ENCODE measurements around the gene ERMP1.
"Not testable (repeated sequence)": the region's sequence is repeated elsewhere in the genome, so short reads cannot be mapped to it uniquely, and the experiment has no call there.

Gene ERMP1

GRCh38 chr9:5832538-5833529, at the start of gene ERMP1:
Gene ERMP1, minus strand, starts transcription at chr9:5833117. Its CDS starts 90 bp downstream, at chr9:5833027.
- Histone ChIP-seq H3K9ac (ENCODE audit: low read depth, low read length) (peak within 1 kb of the TSS; percentile 80), H3K4me3 (ENCODE audit: low read length) (peak within 1 kb of the TSS; percentile 87), H3K36me3 (ENCODE audit: insufficient read depth, low read depth, low read length) (peaks cover 15% of the 10 kb centered on the region), H3K4me1 (ENCODE audit: insufficient read depth, low read length) (peaks cover 11% of the 10 kb centered on the region), H3K27me3 (ENCODE audit: insufficient read depth, low read length) (peaks cover 11% of the 10 kb centered on the region; the same call in 1 of the 2 replicates), H3K27ac (ENCODE audit: low read length) (no peak within 1 kb of the TSS), H3K9me3 (ENCODE audit: insufficient read depth, low read depth, low read length) (no peaks in the 10 kb centered on the region)

GRCh38 chr9:5882244-5883012, 49.5 kb upstream of the ERMP1 start:
- not testable (repeated sequence) for H3K4me1 ChIP-seq (ENCODE audit: insufficient read depth, low read length); H3K9ac ChIP-seq (ENCODE audit: low read depth, low read length); H3K27ac ChIP-seq (ENCODE audit: low read length); H3K36me3 ChIP-seq (ENCODE audit: insufficient read depth, low read depth, low read length); H3K27me3 ChIP-seq (ENCODE audit: insufficient read depth, low read length); H3K9me3 ChIP-seq (ENCODE audit: insufficient read depth, low read depth, low read length); H3K4me3 ChIP-seq (ENCODE audit: low read length)

GRCh38 chr9:5879419-5880181, 46.7 kb upstream of the ERMP1 start:
- no peaks in the 10 kb centered on the region for H3K4me1 ChIP-seq (ENCODE audit: insufficient read depth, low read length)
- no peak overlapping the region for H3K27ac ChIP-seq (ENCODE audit: low read length)
- no peaks in the 10 kb centered on the region for H3K27me3 ChIP-seq (ENCODE audit: insufficient read depth, low read length)
- no peak overlapping the region for H3K4me3 ChIP-seq (ENCODE audit: low read length)
- no peak overlapping the region for H3K9ac ChIP-seq (ENCODE audit: low read depth, low read length)
- no peaks in the 10 kb centered on the region for H3K36me3 ChIP-seq (ENCODE audit: insufficient read depth, low read depth, low read length)
- H3K9me3 ChIP-seq (ENCODE audit: insufficient read depth, low read depth, low read length), result no peaks in the 10 kb centered on the region

- Histone ChIP-seq H3K4me1 (ENCODE audit: insufficient read depth, low read length) (no peaks in the 10 kb centered on the region), H3K27ac (ENCODE audit: low read length) (no peak overlapping the region), H3K36me3 (ENCODE audit: insufficient read depth, low read depth, low read length) (no peaks in the 10 kb centered on the region), H3K9ac (ENCODE audit: low read depth, low read length) (no peak overlapping the region), H3K9me3 (ENCODE audit: insufficient read depth, low read depth, low read length) (no peaks in the 10 kb centered on the region), H3K27me3 (ENCODE audit: insufficient read depth, low read length) (no peaks in the 10 kb centered on the region), H3K4me3 (ENCODE audit: low read length) (no peak overlapping the region)
Observed at GRCh38 chr9:5876711-5877110, 43.8 kb upstream of the ERMP1 start.

- no peak overlapping the region for H3K27ac ChIP-seq (ENCODE audit: low read length)
- H3K4me1 ChIP-seq (ENCODE audit: insufficient read depth, low read length), result no peaks in the 10 kb centered on the region
- H3K36me3 ChIP-seq (ENCODE audit: insufficient read depth, low read depth, low read length), result no peaks in the 10 kb centered on the region
- no peaks in the 10 kb centered on the region for H3K9me3 ChIP-seq (ENCODE audit: insufficient read depth, low read depth, low read length)
- no peak overlapping the region for H3K9ac ChIP-seq (ENCODE audit: low read depth, low read length)
- H3K4me3 ChIP-seq (ENCODE audit: low read length), result no peak overlapping the region
- H3K27me3 ChIP-seq (ENCODE audit: insufficient read depth, low read length), result no peaks in the 10 kb centered on the region
Observed at GRCh38 chr9:5876026-5876425, 43.1 kb upstream of the ERMP1 start.

GRCh38 chr9:5874048-5874447, 41.1 kb upstream of the ERMP1 start:
- Histone ChIP-seq H3K27me3 (ENCODE audit: insufficient read depth, low read length) (no peaks in the 10 kb centered on the region), H3K9ac (ENCODE audit: low read depth, low read length) (no peak overlapping the region), H3K9me3 (ENCODE audit: insufficient read depth, low read depth, low read length) (no peaks in the 10 kb centered on the region), H3K4me3 (ENCODE audit: low read length) (no peak overlapping the region), H3K27ac (ENCODE audit: low read length) (no peak overlapping the region), H3K4me1 (ENCODE audit: insufficient read depth, low read length) (no peaks in the 10 kb centered on the region), H3K36me3 (ENCODE audit: insufficient read depth, low read depth, low read length) (no peaks in the 10 kb centered on the region)

GRCh38 chr9:5873439-5873838, 40.5 kb upstream of the ERMP1 start:
- no peak overlapping the region for H3K9ac ChIP-seq (ENCODE audit: low read depth, low read length)
- H3K27ac ChIP-seq (ENCODE audit: low read length), result no peak overlapping the region
- no peaks in the 10 kb centered on the region for H3K36me3 ChIP-seq (ENCODE audit: insufficient read depth, low read depth, low read length)
- H3K27me3 ChIP-seq (ENCODE audit: insufficient read depth, low read length), result no peaks in the 10 kb centered on the region
- H3K4me3 ChIP-seq (ENCODE audit: low read length), result no peak overlapping the region
- no peaks in the 10 kb centered on the region for H3K9me3 ChIP-seq (ENCODE audit: insufficient read depth, low read depth, low read length)
- no peaks in the 10 kb centered on the region for H3K4me1 ChIP-seq (ENCODE audit: insufficient read depth, low read length)

GRCh38 chr9:5872511-5872910, 39.6 kb upstream of the ERMP1 start:
- Histone ChIP-seq H3K36me3 (ENCODE audit: insufficient read depth, low read depth, low read length) (no peaks in the 10 kb centered on the region), H3K9ac (ENCODE audit: low read depth, low read length) (no peak overlapping the region), H3K27me3 (ENCODE audit: insufficient read depth, low read length) (no peaks in the 10 kb centered on the region), H3K4me1 (ENCODE audit: insufficient read depth, low read length) (no peaks in the 10 kb centered on the region), H3K9me3 (ENCODE audit: insufficient read depth, low read depth, low read length) (no peaks in the 10 kb centered on the region), H3K4me3 (ENCODE audit: low read length) (no peak overlapping the region), H3K27ac (ENCODE audit: low read length) (no peak overlapping the region)

- no peak overlapping the region for H3K9ac ChIP-seq (ENCODE audit: low read depth, low read length)
- no peaks in the 10 kb centered on the region for H3K9me3 ChIP-seq (ENCODE audit: insufficient read depth, low read depth, low read length)
Observed at GRCh38 chr9:5871785-5872184, 38.9 kb upstream of the ERMP1 start.

GRCh38 chr9:5870691-5871090, 37.8 kb upstream of the ERMP1 start:
- H3K36me3 ChIP-seq (ENCODE audit: insufficient read depth, low read depth, low read length), result no peaks in the 10 kb centered on the region
- no peak overlapping the region for H3K9ac ChIP-seq (ENCODE audit: low read depth, low read length)
- no peak overlapping the region for H3K27ac ChIP-seq (ENCODE audit: low read length)
- no peaks in the 10 kb centered on the region for H3K9me3 ChIP-seq (ENCODE audit: insufficient read depth, low read depth, low read length)
- peaks cover 7% of the 10 kb centered on the region for H3K4me1 ChIP-seq (ENCODE audit: insufficient read depth, low read length)
- no peak overlapping the region for H3K4me3 ChIP-seq (ENCODE audit: low read length)
- no peaks in the 10 kb centered on the region for H3K27me3 ChIP-seq (ENCODE audit: insufficient read depth, low read length)

More at GRCh38 chr9:5871785-5872184, 38.9 kb upstream of the ERMP1 start:
- Histone ChIP-seq H3K4me1 (ENCODE audit: insufficient read depth, low read length) (no peaks in the 10 kb centered on the region), H3K36me3 (ENCODE audit: insufficient read depth, low read depth, low read length) (no peaks in the 10 kb centered on the region), H3K27me3 (ENCODE audit: insufficient read depth, low read length) (no peaks in the 10 kb centered on the region), H3K27ac (ENCODE audit: low read length) (no peak overlapping the region), H3K4me3 (ENCODE audit: low read length) (no peak overlapping the region)

GRCh38 chr9:5870020-5870339, 37.1 kb upstream of the ERMP1 start:
- Histone ChIP-seq H3K4me1 (ENCODE audit: insufficient read depth, low read length) (peaks cover 7% of the 10 kb centered on the region), H3K27ac (ENCODE audit: low read length) (no peak overlapping the region), H3K36me3 (ENCODE audit: insufficient read depth, low read depth, low read length) (no peaks in the 10 kb centered on the region), H3K27me3 (ENCODE audit: insufficient read depth, low read length) (no peaks in the 10 kb centered on the region), H3K4me3 (ENCODE audit: low read length) (no peak overlapping the region), H3K9me3 (ENCODE audit: insufficient read depth, low read depth, low read length) (no peaks in the 10 kb centered on the region), H3K9ac (ENCODE audit: low read depth, low read length) (no peak overlapping the region)
